M059J (cell line): ENCODE data around the gene ZNF277. TPM values are rescaled to one million over a fixed set of nuclear protein-coding genes. Genes with fewer than 3 reads are reported as not detected.

Source experiments
- DNase-seq: peaks from one replicate; pipeline ENCODE4 v3.0.0-alpha.2; 2012; ENCODE audit warnings: low read depth
- total RNA-seq: library from RNA; depleted of rRNA; stranded (reverse); fragments of >200 nt; shearing (Covaris generic); gene quantifications from 2 replicates; pipeline ENCODE4 v1.2.3, GENCODE V29; 2014

The ZNF277 gene
- total RNA-seq, 1 experiment from 2014 or later: 20.6 TPM

DNA sequence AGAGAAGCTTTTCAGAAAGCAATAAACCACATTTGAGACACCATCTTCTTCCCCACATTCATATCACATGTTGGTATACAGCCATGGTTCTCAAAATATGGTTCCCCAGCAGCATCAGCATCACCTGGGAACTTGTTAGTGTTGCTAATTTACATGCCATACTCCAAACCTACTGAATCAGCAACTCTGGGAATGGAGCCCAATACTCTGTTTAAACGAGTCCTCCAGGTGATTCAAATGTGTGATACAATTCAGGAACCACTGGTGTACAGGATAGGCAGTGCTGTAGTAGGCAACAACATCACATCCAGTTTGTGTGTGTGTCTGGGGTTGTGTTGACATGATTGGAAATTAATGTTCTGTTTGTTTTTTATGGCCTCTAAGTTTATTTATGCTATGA is 47.7 kb downstream of the ZNF277 start:
- DNase-seq: peak; percentile 15

DNA sequence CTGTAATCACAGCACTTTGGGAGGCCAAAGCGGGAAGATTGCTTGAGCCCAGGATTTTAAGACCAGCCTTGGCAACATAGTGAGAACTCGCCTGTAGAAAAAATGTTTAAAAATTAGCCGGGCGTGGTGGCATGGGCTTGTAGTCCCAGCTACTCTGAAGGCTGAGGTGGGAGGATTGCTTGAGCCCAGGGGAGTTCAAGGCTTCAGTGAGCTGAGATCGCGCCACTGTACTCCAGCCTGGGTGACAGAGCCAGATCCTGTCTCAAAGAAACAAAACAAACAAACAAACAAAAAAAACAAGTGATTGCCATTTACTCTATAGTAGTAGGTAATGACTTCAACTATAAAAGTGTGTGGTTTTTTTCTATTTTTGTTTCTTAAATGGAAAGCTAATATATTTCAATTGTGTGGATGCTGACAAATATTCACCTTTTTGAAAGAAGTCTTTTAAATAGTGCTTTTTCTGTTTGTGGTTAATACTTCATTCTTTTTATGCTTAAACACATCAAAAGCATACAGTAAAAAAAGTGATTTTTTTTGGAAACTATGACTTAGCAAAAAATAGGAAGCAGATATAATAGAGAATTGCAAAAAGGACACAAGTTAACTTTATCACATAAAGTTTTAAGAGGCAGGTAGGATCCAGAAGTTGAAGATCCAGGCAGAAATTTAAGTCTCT is 48.4 kb downstream of the ZNF277 start:
- DNase-seq: no peak

DNA sequence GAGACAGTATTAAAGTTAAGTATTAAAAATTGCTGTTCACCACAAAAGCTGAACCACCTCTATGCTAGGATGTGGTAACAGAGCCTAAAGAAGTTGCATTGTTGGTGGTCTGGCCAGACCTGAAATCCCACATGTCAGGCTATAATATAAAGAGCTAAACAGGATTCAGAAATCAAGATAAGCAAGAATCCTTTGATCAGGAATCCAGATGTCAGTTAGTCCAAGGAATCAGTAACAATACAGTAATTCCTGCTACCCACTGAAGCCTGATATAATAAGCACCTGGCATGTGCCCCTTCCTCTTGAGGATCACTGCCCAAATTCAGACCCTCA is 48.9 kb downstream of the ZNF277 start:
- DNase-seq: no peak

DNA sequence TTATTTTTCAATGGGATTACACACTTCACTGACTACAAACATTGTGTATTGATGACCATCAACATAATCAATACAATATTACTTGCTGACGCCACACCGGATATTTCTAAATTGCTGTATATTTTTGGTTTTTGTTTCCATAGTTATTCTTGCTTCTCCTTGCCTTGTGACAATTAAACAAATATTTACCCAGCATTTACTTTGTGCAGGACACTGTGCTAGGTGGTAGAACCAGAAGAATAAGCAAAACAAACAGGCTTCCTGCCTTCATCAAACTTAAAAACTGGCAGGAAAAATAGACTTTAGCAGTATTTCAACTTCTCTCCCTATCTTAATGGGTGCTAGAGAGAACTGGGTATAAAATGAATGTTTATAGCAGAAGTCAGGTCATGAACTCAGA is 50.6 kb downstream of the ZNF277 start:
- no peak for DNase-seq

DNA sequence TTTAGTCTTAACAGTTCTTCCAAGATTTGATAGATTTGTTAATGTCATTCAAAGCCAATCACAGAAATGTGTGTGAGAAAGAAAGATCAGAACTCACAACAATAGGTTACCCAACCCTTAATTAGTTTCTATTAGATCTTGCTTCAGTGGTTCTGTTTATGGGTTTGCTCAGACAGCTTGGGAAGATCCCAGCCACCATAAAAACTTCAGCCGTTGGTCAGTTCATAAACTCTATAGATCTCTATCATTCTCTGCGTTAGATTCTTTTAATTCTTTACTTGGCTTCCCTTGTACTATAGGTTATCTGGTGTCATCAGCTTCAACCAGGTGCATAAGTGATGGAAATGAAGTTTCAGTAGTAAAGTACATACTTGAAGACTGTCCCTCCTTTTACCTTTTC is 54.4 kb downstream of the ZNF277 start:
- no peak for DNase-seq

DNA sequence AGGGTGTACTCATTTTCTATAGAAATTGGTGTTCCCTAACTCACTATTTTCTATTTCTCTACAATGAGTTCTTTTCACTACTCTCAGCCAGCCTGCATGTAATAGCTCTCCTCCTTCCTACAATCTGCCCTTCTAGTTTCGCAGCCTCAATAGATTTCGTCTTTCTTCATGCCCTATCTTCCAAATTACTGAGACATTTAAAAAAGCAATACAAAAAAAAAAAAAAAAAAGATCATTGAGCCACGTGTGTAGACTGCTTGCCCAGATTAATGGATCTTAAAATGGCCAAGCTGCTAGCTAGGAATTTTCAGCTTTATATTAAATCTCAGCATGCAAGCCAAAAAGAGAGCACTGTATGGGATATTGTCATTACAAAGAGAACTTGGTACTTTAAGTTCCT is 55.5 kb downstream of the ZNF277 start:
- no peak for DNase-seq

DNA sequence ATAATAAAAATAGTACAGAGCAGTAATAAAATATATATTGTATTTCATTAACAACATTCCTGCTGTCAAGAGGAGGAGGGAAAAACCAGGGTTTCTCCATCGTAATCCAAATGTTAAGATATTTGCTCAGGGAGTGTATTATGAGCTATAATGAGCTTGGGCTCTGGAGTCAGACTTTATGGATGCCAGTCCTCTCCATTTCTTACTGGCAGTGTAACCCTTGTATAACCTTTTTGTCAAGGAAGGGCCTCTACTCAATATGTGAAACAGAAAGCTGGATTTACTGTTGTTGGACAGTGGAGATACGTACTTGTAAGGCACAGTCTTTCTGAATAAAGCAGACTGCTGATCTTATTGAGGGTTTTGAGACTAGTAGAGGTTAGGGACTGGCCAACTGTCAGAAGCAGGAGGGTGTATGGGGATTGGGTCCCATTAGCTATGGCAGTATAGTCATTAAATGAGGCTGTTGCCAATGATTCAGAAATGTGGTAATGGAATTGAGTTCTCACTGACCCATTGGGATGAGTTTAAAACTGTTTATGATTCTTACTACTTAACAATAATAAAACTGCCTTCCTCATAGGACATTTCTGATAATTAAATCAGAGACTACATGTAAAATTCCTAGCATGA is 56.5 kb downstream of the ZNF277 start:
- DNase-seq: peak; percentile 12

DNA sequence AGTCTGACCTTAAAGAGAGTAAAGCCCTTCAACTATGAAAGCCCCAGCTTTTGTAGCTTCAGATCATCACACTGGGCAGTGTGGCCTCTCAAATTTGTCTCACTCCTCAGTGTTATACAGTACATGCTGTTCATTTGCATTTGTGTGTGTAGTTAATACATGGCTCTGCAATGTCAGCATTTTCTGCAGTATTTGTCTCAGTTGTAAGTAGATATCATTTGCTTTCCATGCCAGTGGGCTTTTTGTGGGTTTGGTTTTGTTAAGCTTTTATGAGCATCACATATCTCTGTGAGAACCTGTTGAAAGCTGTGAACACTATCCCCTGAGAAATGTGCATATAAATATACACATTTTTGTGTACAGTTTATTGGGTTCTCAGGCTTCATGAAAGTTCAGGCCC is 57.0 kb downstream of the ZNF277 start:
- peak; percentile 32 for DNase-seq

DNA sequence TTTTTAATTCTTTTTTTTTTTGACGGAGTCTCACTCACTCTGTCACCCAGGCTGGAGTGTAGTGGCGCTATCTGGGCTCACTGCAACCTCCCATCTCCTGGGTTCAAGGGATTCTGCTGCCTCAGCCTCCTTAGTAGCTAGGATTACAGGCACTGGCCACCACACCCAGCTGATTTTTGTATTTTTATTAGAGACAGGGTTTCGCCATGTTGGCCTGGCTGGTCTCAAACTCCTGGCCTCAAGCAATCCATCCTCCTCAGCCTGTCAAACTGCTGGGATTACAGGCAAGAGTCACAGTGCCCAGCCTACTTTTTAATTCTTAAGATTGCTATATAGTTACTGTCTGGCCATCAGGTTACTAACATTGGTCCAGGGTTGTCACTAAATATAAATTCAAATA is 59.6 kb downstream of the ZNF277 start:
- DNase-seq: peak; percentile 20

DNA sequence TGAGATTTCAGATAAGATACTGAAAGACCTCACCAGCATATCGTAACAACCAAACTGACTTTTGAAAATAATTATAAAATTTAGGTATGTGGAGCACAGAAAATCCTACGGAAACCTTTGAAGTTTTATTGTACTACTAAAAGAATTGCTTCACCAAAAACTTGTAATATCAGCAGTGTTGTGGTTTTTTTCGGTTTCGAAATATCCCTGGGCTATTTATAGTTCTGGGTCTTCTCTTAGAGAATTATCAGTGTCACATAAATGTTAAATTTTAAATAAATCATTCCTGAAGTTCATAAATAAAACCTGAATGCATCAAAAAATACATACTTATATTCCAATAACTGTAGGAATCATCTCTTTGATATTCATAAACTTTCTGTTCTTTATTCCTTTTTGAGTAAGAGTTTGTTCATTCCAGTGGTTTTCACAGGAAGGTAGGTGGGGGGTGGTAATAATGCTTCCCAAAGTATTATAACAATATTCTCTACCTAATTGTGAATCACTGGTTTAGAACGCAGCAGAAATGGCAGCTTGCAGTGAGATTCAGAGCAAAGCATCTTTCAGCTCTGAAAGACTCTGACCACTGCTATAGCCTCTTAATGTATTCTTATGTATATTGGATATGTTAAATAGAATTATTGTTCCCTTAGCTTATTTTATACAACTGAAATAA is 60.2 kb downstream of the ZNF277 start:
- DNase-seq: peak; percentile 63

DNA sequence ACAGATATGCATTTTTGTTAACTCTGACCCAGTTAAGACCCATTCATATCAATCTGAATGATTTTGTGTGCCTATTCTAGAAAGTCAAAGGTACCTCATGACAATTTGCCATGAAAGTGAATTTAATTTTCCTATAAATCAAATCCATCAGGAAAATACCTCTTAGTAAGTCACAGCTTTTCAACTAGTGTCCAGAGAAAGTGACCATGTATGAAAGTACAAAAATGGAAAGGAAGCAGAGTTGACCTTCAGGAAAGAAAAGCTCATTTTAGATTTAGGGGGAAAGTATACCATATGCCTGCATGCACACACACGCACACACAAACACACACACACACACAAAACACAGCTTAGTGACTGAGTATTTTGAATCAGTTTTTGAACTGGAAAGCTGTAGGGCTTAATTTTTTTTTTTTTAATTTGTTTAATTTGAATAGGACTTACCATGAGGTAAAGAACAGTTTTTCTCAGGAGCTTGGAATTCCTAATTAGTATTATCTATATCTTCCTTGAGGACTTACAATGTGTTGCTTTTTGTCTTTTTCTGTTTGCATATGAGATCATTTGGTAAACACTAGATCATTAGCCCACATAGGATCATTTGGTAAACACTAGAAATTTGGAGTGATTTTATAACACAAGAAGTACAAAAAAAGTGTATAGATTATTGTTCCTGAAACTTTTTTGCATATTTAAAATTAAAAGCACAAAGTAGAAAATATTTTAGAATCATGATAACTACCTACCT is 61.6 kb downstream of the ZNF277 start:
- DNase-seq: no peak

DNA sequence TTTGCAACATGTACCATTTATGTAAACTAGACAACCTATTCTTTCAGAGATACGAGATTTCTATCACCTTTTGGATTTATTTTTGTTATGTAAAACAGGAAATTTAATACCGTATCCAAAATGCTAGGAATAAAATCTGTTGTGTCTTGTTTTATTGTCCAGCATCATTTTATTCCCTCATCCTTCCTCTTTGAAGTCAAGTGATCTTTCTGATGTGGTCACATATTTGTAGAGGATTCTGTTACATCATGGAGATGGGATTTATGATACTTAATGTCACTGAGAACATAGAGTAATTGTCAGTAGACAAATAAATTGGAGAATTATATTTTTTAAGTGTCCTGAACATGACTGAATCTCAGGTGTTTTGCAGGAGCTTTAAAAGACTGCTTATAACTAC is 64.7 kb downstream of the ZNF277 start:
- DNase-seq: no peak

DNA sequence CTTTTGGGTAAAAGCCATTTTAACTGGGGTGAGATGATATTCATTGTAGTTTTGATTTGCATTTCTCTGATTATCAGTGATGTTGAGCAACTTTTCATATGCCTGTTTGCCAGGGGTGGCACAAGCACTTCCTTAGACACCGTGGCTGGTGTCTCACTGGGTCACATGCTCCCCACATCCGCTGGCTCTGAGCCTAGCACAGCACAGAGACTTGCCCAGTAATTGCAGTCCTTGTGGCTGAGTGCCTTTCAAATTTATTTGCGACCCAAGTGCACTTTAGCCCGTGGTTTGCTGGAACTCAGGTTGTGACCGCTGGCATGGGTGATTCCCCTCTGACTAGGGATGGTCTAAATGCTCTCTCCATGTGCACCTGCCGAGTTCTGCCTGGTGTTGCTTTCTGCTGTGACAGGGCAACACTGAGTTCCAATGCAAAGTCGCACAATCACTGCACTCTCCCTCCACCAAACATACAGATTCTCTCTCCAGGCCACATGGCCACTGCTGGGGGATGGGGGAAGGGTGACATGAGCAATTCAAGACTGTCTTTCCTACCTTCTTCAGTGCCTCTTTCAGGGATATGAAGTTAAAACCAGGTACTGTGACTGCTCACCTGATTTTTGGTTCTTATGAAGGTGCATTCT is 66.5 kb downstream of the ZNF277 start:
- peak; percentile 48 for DNase-seq

DNA sequence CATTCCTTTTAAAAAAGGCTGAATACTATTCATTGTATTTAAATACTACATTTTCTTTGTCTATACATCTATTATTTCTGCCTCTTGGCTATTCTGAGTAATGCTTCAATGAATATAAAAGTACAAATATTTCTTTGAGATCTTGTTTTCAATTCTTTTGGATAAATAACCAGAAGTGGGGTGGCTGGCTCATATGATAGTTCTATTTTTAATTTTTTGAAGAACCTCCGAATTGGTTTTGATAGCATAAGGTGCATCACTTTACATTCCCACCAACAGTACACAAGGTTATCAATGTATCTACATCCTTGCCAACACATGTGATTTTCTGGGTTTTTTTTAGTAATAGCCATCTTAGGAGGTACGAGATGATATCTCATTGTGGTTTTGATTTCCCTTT is 72.5 kb downstream of the ZNF277 start:
- no peak for DNase-seq

DNA sequence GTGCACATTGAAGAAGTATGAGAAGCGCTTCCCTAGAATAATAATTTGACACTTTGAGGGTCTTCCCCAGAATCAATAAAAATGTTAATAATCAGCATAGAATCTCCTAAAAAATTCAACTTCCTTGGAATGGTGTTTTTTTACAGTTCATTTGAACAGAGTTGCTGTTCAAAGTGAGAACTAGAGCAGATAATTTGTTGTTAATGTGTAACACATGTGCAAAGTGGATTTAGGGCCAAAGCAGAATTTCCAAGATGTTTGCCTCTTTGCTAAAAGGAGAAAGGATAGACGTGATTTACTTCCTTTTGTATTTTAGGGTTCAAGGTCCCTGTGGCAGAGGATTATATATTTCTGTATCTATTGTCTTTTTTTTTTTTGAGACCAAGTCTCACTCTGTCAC is 73.8 kb downstream of the ZNF277 start:
- no peak for DNase-seq

DNA sequence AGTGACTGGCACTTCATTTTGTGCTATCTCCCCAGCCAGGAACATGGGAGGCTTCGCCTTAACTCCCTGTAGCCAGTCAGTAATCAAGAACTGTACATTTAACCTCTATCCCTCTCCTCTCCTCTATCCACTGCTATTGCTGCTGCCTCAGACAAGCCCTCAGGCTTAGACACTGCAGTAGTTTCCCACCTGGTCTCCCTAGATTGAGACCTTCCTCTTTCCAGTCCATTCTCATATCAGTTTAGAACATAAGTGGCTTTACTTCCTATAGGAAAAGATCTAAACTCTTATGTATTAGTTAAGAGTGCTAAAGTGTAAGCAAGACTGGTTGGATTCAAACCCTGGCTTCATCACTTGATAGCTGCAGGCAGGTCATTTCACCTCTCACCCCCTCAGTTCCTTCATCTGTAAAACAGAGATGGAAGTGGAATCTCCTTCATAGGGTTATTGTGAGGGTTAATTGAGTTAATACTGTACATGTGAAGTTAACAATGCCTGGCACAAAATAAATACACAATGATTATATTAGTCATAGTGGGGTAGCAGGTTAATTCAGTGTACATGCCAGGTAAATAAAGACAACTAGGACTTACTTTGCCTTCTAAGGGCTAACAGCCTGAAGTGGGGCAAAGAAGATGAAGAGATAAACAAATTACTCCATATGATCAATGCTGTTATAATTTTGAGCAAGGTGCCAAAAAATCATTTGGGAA is 76.1 kb downstream of the ZNF277 start:
- no peak for DNase-seq

DNA sequence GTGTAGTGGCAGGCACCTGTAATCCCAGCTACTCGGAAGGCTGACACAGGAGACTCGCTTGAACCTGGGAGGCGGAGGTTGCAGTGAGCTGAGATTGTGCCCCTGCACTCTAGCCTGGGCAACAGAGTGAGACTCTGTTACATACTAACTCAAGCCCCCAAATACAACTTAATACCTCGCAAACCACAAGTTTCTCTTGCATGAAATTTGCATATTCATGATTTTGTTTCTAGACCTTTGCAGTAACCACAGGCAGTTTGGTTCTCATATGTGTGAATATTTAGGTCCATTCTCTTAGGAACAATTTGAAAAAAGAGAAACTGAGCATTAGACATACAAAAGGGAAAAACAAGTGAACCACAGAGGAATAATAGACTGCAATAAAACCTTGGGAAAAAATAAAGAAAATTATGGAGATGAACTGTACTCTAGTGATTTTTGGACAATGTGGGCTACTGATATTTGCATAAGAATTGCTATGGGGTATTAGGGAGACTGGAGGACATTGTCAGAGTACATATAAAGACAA is 77.0 kb downstream of the ZNF277 start:
- DNase-seq: no peak

DNA sequence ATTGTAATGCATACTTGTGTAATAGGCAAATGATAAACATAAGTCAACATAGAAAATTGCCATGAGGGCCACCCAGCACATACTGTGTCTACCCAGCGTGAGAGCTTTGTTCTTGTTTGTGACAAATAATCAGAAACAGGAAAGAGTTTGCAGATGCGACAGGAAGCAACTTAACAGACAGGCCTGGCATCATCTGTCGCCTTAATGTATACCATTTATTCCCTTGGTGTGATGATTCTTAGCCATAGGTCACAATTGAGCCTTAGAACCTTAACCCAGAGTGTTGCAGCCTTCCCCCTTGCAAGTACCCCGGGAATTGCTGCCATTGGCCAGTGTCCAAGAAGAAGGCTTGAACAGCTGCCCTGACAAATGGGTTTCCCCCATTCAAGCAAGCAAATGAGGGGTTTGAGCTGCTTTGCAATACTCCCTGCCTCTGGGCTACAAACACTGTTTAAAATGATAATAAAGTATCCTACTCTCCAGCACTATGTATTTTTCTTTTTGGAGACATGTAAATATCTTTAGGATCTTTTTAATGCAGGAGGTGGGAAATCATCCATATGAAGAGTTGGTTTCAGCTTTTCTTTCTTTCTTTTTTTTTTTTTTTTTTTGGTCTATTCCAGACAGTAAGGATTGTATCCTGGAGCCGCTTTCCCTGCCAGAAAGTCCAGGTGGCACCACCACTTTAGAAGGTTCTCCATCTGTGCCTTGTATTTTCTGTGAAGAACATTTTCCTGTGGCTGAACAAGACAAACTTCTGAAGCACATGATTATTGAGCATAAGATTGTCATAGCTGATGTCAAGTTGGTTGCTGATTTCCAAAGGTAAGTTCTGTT is 80.0 kb downstream of the ZNF277 start:
- DNase-seq: no peak

DNA sequence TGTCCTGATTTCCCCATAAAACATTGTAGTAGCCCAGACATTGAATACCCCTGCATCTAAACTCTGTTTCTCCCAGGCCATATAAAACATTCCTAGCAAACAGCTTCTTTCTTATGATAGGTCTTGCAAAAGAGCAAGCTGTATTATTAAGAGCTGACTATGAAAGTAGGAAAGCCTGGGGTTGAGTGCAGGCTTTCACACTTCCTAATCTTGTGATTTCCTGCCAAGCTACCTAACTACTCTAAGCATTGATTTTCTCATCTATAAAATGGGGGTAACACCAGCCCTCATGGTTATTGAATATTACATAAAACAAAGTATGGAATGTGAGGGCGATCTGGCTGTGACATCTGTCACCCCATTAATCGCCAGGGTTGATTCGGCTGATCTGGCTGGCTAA is 81.8 kb downstream of the ZNF277 start:
- DNase-seq: no peak

DNA sequence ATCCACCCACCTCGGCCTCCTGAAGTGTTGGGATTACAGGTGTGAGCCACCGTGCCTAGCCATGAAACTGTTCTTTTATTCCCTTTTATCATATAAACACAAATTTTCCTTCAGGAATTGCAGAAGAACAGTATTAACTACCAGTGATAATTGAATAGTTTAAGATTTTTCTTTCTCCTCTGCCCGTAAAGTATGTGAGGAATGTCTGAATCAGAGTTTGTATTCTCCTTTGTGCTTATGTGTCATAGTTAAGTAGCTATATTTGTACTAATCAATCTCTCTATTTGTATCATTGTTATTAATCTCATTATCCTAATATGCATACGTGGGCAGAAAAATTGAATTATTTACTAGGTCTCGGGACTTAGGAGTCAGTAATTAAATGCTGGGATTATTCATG is 83.6 kb downstream of the ZNF277 start:
- peak; percentile 59 for DNase-seq
